GM12873 (cell line): ENCODE results near the gene AMN1.

Experiments
- TF ChIP-seq, protein P1 (sequence below): IDR thresholded peaks from 2 replicates; pipeline ENCODE4 v1.5.1; 2012; ENCODE audit warnings: low read depth, mild to moderate bottlenecking, moderate library complexity, low read length, control low read depth; ENCODE audit not compliant: insufficient read depth; ENCODE audit errors: missing control alignments

Gene AMN1

DNA sequence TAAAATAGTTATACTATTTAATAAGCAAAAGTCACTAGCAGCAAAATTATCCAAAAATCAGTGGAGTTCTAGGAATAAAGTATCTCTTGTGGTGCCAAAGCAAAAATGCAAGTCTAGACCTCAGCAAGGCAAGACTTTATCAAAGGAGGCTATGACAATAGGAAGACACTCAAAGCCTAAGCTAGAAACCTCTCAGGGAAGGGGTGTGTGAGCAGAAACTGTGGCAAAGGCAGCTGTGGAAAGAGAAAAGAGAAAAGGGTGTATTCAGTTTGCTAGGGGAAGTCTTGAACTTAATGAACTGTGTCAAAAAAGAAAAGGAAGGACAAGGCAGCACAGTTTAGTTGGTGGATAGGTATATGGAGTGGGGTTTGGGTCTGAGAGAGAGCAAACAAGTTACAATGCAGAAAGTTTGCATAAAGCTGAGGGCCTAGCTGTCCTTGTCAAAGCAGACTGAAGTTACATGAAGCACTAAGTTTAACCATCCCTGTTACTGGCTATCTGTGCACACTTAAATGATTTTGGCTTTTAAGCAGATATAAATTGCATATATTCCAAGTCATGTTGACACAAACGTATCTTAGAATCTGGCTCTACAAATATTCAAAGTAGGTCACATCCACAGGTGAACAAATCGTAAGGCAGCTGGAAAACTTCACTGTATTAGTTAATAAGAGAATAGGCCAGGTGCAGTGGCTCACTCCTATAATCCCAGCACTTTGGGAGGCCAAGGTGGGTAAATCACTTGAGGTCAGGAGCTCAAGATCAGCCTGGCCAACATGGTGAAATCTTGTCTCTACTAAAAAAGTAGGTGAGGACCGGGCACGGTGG lies 31.0 kb upstream of the AMN1 start:
- TF ChIP-seq, protein P1, sequence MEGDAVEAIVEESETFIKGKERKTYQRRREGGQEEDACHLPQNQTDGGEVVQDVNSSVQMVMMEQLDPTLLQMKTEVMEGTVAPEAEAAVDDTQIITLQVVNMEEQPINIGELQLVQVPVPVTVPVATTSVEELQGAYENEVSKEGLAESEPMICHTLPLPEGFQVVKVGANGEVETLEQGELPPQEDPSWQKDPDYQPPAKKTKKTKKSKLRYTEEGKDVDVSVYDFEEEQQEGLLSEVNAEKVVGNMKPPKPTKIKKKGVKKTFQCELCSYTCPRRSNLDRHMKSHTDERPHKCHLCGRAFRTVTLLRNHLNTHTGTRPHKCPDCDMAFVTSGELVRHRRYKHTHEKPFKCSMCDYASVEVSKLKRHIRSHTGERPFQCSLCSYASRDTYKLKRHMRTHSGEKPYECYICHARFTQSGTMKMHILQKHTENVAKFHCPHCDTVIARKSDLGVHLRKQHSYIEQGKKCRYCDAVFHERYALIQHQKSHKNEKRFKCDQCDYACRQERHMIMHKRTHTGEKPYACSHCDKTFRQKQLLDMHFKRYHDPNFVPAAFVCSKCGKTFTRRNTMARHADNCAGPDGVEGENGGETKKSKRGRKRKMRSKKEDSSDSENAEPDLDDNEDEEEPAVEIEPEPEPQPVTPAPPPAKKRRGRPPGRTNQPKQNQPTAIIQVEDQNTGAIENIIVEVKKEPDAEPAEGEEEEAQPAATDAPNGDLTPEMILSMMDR = no peak

DNA sequence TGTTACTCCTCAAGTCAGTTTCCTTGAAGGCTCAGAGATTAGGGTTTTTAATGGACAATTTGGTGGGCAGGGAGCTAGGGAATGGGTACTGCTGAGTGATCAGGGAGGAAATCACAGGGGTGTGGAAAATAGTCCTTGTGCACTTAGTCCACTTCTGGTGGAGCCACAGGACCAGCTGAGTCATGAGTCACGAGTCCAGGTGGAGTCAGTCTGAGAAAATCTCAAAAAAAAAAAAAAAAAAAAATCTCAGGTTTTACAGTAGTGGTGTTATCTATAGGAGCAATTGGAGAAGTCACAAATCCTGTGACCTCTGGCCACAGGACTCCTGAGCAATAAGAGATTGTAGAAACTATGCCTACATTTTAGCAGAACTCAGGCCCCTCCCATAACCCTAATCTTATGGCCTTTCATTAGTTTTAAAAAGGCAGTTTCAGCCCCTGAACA lies 28.2 kb upstream of the AMN1 start:
- TF ChIP-seq, protein P1 = no peak

DNA sequence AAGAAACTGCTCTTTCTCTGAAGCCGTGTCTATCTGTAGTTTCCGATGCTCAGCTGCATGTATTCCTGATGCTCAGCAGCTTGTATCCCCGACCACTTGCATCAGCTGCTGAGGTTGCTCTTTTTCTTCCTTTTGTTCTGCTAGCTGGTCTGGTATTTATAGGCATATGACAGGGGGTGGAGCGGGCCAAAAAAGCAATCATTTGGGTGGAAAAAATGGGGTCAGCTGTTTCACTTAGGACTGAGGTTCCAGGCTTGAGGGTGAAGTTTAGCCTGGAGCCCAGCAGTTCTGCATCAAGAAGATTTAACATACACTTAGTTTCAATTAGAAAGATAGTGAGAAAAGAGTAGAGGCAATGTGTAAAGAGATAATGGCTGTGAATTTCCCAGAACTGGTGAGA lies 23.6 kb upstream of the AMN1 start:
- TF ChIP-seq, protein P1 = no peak

DNA sequence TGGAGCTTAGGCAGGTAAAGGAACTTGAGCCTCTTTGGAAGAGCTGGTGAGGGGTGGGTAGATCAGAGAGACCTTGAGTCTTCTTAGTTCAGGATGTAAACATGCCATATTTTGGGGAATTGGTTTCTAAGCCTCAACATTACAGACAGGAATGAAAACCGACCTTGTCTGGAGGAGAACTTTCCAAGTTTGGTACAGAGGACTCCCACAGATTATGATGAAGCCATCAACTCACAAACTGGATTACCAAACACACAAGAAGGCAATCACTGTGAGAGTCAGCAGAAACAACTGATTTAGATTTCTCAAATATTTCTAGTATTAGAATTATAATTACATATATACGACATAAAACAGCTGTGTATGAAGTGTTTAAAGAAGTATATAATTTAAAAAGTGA lies 22.3 kb upstream of the AMN1 start:
- TF ChIP-seq, protein P1 = no peak

DNA sequence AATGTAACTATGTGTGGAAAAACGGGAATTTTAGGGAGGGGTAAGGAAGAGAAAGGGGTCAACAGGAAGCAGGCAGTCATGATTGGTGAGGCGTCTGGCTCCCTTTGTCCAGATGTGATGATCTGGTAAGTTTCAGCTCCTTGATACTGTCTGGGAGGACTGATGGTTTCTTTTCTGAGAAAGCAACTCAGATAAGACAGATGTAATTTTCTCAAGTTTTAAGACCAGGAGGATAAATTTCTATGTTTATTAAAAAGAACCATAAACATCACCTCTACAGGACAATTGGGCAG lies 21.9 kb upstream of the AMN1 start:
- TF ChIP-seq, protein P1 = no peak

DNA sequence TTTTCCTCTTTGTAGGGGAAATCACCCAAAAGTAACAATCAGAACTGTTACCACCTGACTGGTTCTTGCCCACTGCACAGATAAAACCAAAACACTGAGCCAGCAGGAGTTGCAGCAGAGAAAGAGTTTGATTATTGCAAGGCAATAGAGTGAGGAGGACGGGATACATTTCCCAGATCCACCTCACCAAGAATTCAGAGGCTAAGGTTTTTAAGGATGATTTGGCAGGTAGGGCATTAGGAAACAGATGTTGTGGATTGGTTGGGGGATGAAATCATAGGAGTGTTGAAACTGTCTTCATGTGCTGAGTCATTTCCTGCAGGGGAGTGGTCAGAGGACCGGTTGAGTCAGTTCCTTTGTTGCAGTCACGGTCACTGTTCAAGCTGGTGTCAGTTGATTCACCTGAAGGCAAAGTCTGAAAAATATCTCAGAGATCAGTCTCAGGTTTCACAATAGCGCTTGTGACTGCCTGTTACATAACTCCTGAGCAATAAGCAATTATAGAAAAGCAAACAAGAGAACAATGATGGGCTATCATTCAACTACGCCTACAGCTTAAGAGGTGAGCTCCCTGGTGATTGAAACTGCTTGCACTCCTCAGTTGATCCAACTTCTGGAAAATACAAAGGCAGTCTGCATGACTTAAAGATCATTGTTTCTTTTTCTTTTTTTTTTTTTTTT lies 20.3 kb upstream of the AMN1 start:
- TF ChIP-seq, protein P1 = no peak

DNA sequence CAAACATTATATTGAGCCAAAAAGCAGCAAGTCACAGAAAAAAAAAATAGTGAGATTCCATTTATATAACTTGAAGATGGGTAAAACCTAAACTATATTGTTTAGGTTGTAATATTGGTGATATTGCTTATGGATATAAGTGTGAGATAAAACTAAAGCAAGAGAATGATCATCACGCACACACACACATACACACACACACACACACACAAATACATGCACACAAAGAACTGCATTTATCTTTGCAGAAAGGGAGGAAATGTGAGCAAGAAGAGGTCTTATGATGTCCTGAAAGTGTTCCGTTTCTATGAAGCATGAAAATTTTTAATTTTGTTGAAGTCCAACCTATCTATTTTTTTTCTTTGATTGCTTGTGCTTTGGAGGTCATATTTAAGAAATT lies 16.4 kb upstream of the AMN1 start:
- TF ChIP-seq, protein P1 = no peak
